K562 (cell line): ENCODE results near the gene ORM1. TPM values are rescaled to one million over a fixed set of nuclear protein-coding genes. Genes with fewer than 3 reads are reported as not detected.
A peak's percentile ranks its signal among the peaks of the same experiment; 100 is the strongest.

ENCODE experiments used
- ATAC-seq: fragments of 200-7000 bp; cut with Tn5 transposase; 3 replicates; pipeline ENCODE4 v1.9.1; 2020; ENCODE audit warnings: moderate library complexity
- BruUV-seq: library from RNA; stranded (reverse); fragments of 400-500 nt; replicated peaks from 2 replicates; lab custom pipeline; 2021; lab: Mats Ljungman, UMichigan
- CTCF ChIA-PET: fragments of 300-600 bp; formaldehyde crosslinking; extraction: SDS; loops from one replicate; lab custom pipeline; 2021; ENCODE audit warnings: low intra/inter-chr PET ratio; lab: Yijun Ruan, JAX
- POLR2A ChIA-PET: fragments of 300-600, 350-650 bp; sonication (Branson Sonifier 250); formaldehyde crosslinking; extraction: SDS; loops from one replicate; lab custom pipeline; 2021; ENCODE audit warnings: antibody characterized with exemption, inconsistent platforms; lab: Yijun Ruan, JAX
- DNase-seq, 4 experiments: peaks; one replicate each; pipeline versions ENCODE4 v3.0.0 to v3.0.0-alpha.2; 2011 to 2018; ENCODE audit warnings: low spot score in 3 of 4, mixed read lengths in 3 of 4; ENCODE audit errors: extremely low read depth in 1 of 4
- FAIRE-seq: peaks from 2 replicates; lab custom pipeline; 2011; peaks lifted over from hg19 to GRCh38; lab: Jason Lieb, UNC
- H2AFZ ChIP-seq: 2 replicates; pipeline ENCODE4 v1.6.0; 2011; ENCODE audit warnings: low read depth, low read length, control low read depth, inconsistent platforms
- H3K27ac ChIP-seq: fragments of 200-600 bp; 3 replicates; pipeline ENCODE4 v1.8.0; 2011; ENCODE audit warnings: low read depth, mild to moderate bottlenecking, control low read depth, inconsistent platforms, low read length, moderate library complexity, mixed read lengths; ENCODE audit errors: extremely low read depth
- H3K27me3 ChIP-seq, 2 experiments: fragments of 300-600 bp in 1 of 2; 2 replicates in 1 of 2; 3 replicates in 1 of 2; pipeline versions ENCODE4 v1.6.0 to v1.8.0; 2011; ENCODE audit warnings: inconsistent platforms in 2 of 2, low read length in 2 of 2, mild to moderate bottlenecking in 1 of 2, mixed read lengths in 1 of 2, moderate library complexity in 1 of 2; ENCODE audit not compliant: control insufficient read depth in 2 of 2, insufficient read depth in 2 of 2
- H3K36me3 ChIP-seq: fragments of 300-600 bp; 3 replicates; pipeline ENCODE4 v1.8.0; 2011; ENCODE audit warnings: mild to moderate bottlenecking, low read length, inconsistent platforms; ENCODE audit not compliant: control insufficient read depth, insufficient read depth
- H3K4me1 ChIP-seq, 2 experiments: fragments of 200-600 bp in 1 of 2; replicated peaks in 1 of 2; 2 replicates in 1 of 2; 3 replicates in 1 of 2; pipeline versions ENCODE4 v1.5.1 to v1.8.0; 2011; ENCODE audit warnings: inconsistent platforms in 2 of 2, low read length in 2 of 2, mild to moderate bottlenecking in 1 of 2, mixed read lengths in 1 of 2, moderate library complexity in 1 of 2; ENCODE audit not compliant: control insufficient read depth in 2 of 2, insufficient read depth in 2 of 2
- H3K4me2 ChIP-seq: 2 replicates; pipeline ENCODE4 v1.6.1; 2011; ENCODE audit warnings: low read length, control low read depth, inconsistent platforms, mixed read lengths; ENCODE audit not compliant: insufficient read depth
- H3K4me3 ChIP-seq: fragments of 200-600 bp; sonication (generic), shearing (Covaris generic); 2 replicates; pipeline ENCODE4 v1.5.1; 2016; ENCODE audit warnings: control low read depth, inconsistent platforms
- H3K79me2 ChIP-seq: fragments of 200-600 bp; 3 replicates; pipeline ENCODE4 v1.8.0; 2011; ENCODE audit warnings: low read length, inconsistent platforms; ENCODE audit not compliant: control insufficient read depth, insufficient read depth
- H3K9ac ChIP-seq, 2 experiments: 2 replicates each; pipeline versions ENCODE4 v1.6.0 to v1.6.1; 2011; ENCODE audit warnings: low read depth in 2 of 2, low read length in 2 of 2, control low read depth in 1 of 2, inconsistent platforms in 1 of 2, mild to moderate bottlenecking in 1 of 2, mixed read lengths in 1 of 2; ENCODE audit not compliant: insufficient read depth in 1 of 2
- H3K9me1 ChIP-seq: one replicate; pipeline ENCODE4 v1.6.0; 2011; ENCODE audit warnings: inconsistent platforms, mild to moderate bottlenecking, low read length, moderate library complexity; ENCODE audit not compliant: control insufficient read depth, insufficient read depth
- H3K9me3 ChIP-seq: replicated peaks from 2 replicates; pipeline ENCODE4 v1.5.1; 2011; ENCODE audit warnings: low read depth, low read length, inconsistent platforms; ENCODE audit not compliant: control insufficient read depth, insufficient read depth
- H4K20me1 ChIP-seq: replicated peaks from 2 replicates; pipeline ENCODE4 v1.6.1; 2011; ENCODE audit warnings: low read length, inconsistent platforms, mixed read lengths; ENCODE audit not compliant: control insufficient read depth, insufficient read depth
- CCNT2 ChIP-seq: IDR thresholded peaks from 2 replicates; pipeline ENCODE4 v1.6.1; 2011; ENCODE audit warnings: borderline replicate concordance, low read depth, mild to moderate bottlenecking, moderate library complexity, mixed read lengths, low read length; ENCODE audit not compliant: insufficient read length; ENCODE audit errors: extremely low read depth
- CHD4 ChIP-seq: fragments of 200-600 bp; sonication (generic); IDR thresholded peaks from 3 replicates; pipeline ENCODE4 v1.6.1; 2012; ENCODE audit warnings: low read depth, mild to moderate bottlenecking, mixed read lengths, low read length, inconsistent platforms; ENCODE audit not compliant: insufficient read depth, insufficient replicate concordance, poor library complexity, severe bottlenecking
- HNRNPUL1 ChIP-seq: fragments of 200-400 bp; formaldehyde crosslinking; IDR thresholded peaks from 2 replicates; pipeline ENCODE4 v1.6.1; 2017; ENCODE audit warnings: low read length
- KLF10 ChIP-seq: fragments of 250-450 bp; sonication (Bioruptor Pico); IDR thresholded peaks from 2 replicates; pipeline ENCODE4 v1.6.1; 2021; ENCODE audit warnings: matching md5 sums
- NR1H2 ChIP-seq: sonication (generic); formaldehyde crosslinking; IDR thresholded peaks from 2 replicates; pipeline ENCODE4 v1.4.0; 2020; ENCODE audit warnings: mild to moderate bottlenecking, missing genetic modification reagents
- TGIF2 ChIP-seq: sonication (generic); formaldehyde crosslinking; IDR thresholded peaks from 2 replicates; pipeline ENCODE4 v1.8.1; 2022; ENCODE audit warnings: mild to moderate bottlenecking, missing genetic modification reagents, moderate library complexity
- TOE1 ChIP-seq, 2 experiments: fragments of 450-650 bp in 1 of 2; sonication (generic) in 1 of 2; formaldehyde crosslinking in 1 of 2; IDR thresholded peaks; 2 replicates each; pipeline versions ENCODE4 v1.7.1 to v1.8.0; 2016 to 2022; ENCODE audit warnings: borderline replicate concordance in 2 of 2, mild to moderate bottlenecking in 2 of 2, antibody characterized with exemption in 1 of 2, inconsistent platforms in 1 of 2, low read depth in 1 of 2, missing genetic modification reagents in 1 of 2, moderate library complexity in 1 of 2
- ZNF41 ChIP-seq: fragments of 250-450 bp; sonication (Bioruptor Pico); conservative IDR thresholded peaks from 2 replicates; pipeline ENCODE4 v1.4.0; 2020; ENCODE audit warnings: mild to moderate bottlenecking
- ZNF785 ChIP-seq: fragments of 250-450 bp; sonication (Bioruptor Pico); IDR thresholded peaks from 2 replicates; pipeline ENCODE4 v1.4.0; 2020; ENCODE audit warnings: mild to moderate bottlenecking
- WGBS: fragments of 100-300 bp; shearing (Covaris generic); methylation state at CpG from one replicate; pipeline ENCODE4 v1.1.6; 2016; ENCODE audit warnings: low coverage, mixed read lengths; ENCODE audit not compliant: insufficient coverage; ENCODE audit errors: missing lambda C conversion rate; 5-methylcytosine and 5-hydroxymethylcytosine counted together
- in situ Hi-C: fragments of 300-500 bp; cut with MboI; formaldehyde crosslinking; loops from 4 replicates; pipeline ENCODE4 v1.15.0; 2018; ENCODE audit warnings: inconsistent platforms, mixed read lengths
- intact Hi-C: fragments of 100-400 bp; cut with micrococcal nuclease; formaldehyde crosslinking; loops from 2 replicates; pipeline ENCODE4 v1.14.2; 2022
- polyA plus RNA-seq, 8 experiments: library from polyadenylated mRNA; depleted of rRNA in 4 of 8; stranded (reverse) in 5 of 8; unstranded in 3 of 8; fragments of >200 nt; fragmentation: Nextera tagmentation in 2 of 8; fragmentation: Illumina TruSeq in 1 of 8; extraction: Ambion mirVana in 2 of 8; extraction: Trizol in 1 of 8; gene quantifications; 2 replicates each; pipeline versions ENCODE4 v1.2.1 to v1.2.3, GENCODE V29; 2011 to 2014; ENCODE audit warnings: inconsistent platforms in 1 of 8, missing spikeins in 1 of 8
- total RNA-seq, 7 experiments: library from RNA; depleted of rRNA in 6 of 7; stranded (reverse); fragments of >200 nt in 6 of 7; fragmentation: Illumina TruSeq in 2 of 7; extraction: Trizol in 2 of 7; gene quantifications; 2 replicates each; pipeline versions ENCODE4 v1.2.1 to v1.2.3, GENCODE V29; 2011 to 2021; ENCODE audit warnings: low replicate concordance in 1 of 7
- TF ChIP-seq, protein P1 (sequence below): fragments of 250-450 bp; sonication (Bioruptor Pico); IDR thresholded peaks from 2 replicates; pipeline ENCODE4 v1.8.0; 2021; ENCODE audit warnings: mild to moderate bottlenecking, moderate library complexity

The ORM1 gene
- total and polyA plus RNA-seq, 9 of the 15 experiments (the other 6 are each of a cell fraction or from before 2014, with no cell fraction given), result 2.9 TPM; not detected in 8

DNA sequence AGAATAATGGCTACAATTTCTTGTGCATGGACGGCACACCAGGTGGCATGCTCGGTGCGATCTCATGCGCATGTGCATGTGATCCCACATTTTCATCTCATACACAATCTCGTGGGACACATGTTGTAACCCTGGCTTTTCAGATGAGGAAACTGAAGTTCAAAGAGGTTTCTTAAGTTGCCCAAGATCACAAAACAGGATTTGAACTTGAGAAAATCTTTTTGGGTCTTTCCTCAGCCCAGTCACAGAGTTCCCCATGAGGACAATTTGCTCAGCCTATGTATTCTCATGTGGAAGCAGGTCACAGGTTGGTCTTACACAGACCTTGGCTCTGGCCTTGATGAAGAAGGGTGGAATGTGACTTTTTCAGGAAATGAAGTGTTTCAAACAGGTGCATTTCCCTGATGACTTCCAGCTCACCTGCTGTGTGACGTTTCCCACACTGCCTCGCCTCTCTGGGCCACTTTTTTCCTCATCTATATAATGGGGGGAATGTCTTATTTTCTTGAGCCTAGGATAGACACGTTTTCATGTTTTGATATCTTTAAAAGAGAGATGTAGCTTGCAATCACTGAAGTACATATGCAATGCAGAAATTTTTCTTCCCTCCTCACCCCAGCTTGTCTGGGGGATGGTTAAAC lies 7.1 kb upstream of the ORM1 start (continued):
- TF ChIP-seq CHD4 (no peak), ZNF41 (CRISPR knock-in tag) (no peak), NR1H2 (CRISPR knock-in tag) (no peak), ZNF785 (no peak), KLF10 (CRISPR knock-in tag) (no peak)
- TF ChIP-seq, protein P1, sequence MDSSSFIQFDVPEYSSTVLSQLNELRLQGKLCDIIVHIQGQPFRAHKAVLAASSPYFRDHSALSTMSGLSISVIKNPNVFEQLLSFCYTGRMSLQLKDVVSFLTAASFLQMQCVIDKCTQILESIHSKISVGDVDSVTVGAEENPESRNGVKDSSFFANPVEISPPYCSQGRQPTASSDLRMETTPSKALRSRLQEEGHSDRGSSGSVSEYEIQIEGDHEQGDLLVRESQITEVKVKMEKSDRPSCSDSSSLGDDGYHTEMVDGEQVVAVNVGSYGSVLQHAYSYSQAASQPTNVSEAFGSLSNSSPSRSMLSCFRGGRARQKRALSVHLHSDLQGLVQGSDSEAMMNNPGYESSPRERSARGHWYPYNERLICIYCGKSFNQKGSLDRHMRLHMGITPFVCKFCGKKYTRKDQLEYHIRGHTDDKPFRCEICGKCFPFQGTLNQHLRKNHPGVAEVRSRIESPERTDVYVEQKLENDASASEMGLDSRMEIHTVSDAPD (CRISPR knock-in tag), result no peak

DNA sequence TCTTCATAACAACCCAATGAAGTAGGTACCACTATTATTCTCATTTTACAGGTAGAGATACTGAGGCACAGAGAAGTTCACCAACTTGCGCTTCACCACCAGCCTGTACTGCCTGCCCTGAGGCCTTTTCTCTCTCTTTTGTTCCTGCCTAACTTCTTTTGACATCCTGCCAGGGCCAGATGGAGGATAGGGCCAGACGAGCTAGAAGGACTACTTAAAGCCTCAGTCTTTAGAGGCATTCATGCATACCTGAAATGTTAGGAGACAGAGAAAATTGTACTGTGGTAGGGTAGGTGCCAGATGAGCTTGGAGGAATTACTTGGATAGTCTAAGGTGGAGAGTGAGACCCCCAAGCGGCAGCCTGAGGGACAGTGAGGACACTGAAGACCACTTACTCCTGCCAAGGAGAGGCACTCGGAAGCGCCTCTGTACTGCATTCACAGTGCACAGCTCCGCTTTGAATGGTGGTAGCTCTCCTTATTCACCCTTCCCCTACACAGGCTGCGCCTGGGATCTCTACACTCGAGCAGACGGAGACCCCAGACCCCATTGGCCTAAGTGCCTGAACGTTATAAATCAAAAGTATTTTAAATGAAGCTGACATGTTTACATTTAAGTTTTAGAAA lies 6.2 kb upstream of the ORM1 start:
- POLR2A ChIA-PET, result interaction anchor here (0.9 kb wide), 1 partner anchor 12 kb away, joined by 4 read pairs; no protein-coding TSS in a partner anchor
- in situ Hi-C loops, result no loop called here
- ATAC-seq, result peak; percentile 58

More for the DNA sequence above, 6.2 kb upstream of the ORM1 start:
- WGBS, result 23% methylated on average over 10 of the region's 10 CpGs
- H3K9me1 ChIP-seq, result no peaks in the 10 kb centered on the region
- CTCF ChIA-PET, result no interaction called here
- H3K4me2 ChIP-seq, result no peak overlapping the region
- no peaks in the 10 kb centered on the region for H3K9me3 ChIP-seq
- H3K27ac ChIP-seq, result no peak overlapping the region
- H3K4me1 ChIP-seq, result no peaks in the 10 kb centered on the region; a peak in 1 of 5 replicates
- H2AFZ ChIP-seq, result no peak overlapping the region
- BruUV-seq, result no TSS peak
- no peaks in the 10 kb centered on the region for H3K79me2 ChIP-seq
- peaks cover 15 to 25% of the 10 kb centered on the region in 2 experiments for H3K27me3 ChIP-seq
- H4K20me1 ChIP-seq, result no peaks in the 10 kb centered on the region
- TF ChIP-seq TGIF2 (no peak), HNRNPUL1 (no peak), CCNT2 (no peak), TOE1 (IDR thresholded peaks at IDR 0.05; ENCODE audit: borderline replicate concordance) (no peak), TOE1 (CRISPR knock-in tag; IDR thresholded peaks at IDR 0.05; ENCODE audit: borderline replicate concordance, low read depth) (no peak)
- FAIRE-seq, result no peak
- H3K4me3 ChIP-seq, result no peak overlapping the region
- no peaks in the 10 kb centered on the region for H3K36me3 ChIP-seq
- intact Hi-C loops, result no loop called here
- no peak overlapping the region for H3K9ac ChIP-seq
- no peak for DNase-seq
